ENCODE data around the gene LSAMP. TPM values are rescaled to one million over a fixed set of nuclear protein-coding genes. Genes with fewer than 3 reads are reported as not detected.

The LSAMP gene
- total and polyA plus RNA-seq, 2 experiments from 2014 or later = 4.6 to 6.0 TPM

DNA sequence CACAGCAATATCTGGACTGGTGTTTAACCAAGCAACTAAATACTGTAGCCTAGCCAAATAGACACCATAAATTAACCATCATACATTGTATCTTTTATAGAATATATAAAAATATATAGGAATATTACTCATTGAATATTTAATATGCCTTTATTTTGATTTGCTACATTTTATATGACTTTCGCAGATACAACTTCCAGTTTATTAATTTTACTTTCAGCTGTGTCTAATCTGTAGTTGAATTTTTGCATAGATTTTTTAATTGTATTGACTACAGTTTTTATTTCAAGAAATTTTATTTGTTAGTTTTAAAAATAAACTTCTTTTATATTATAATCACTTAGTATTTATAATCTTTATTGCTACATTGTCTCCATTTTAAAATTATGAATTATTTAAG lies 299.7 kb downstream of the LSAMP start:
- Histone ChIP-seq H3K27ac (no peak overlapping the region), H3K36me3 (no peaks in the 10 kb centered on the region), H3K9me3 (ENCODE audit: low read depth) (no peaks in the 10 kb centered on the region), H3K27me3 (no peaks in the 10 kb centered on the region), H3K4me1 (ENCODE audit: low read depth) (no peaks in the 10 kb centered on the region), H3K4me3 (no peak overlapping the region)
- TF ChIP-seq, protein P1, sequence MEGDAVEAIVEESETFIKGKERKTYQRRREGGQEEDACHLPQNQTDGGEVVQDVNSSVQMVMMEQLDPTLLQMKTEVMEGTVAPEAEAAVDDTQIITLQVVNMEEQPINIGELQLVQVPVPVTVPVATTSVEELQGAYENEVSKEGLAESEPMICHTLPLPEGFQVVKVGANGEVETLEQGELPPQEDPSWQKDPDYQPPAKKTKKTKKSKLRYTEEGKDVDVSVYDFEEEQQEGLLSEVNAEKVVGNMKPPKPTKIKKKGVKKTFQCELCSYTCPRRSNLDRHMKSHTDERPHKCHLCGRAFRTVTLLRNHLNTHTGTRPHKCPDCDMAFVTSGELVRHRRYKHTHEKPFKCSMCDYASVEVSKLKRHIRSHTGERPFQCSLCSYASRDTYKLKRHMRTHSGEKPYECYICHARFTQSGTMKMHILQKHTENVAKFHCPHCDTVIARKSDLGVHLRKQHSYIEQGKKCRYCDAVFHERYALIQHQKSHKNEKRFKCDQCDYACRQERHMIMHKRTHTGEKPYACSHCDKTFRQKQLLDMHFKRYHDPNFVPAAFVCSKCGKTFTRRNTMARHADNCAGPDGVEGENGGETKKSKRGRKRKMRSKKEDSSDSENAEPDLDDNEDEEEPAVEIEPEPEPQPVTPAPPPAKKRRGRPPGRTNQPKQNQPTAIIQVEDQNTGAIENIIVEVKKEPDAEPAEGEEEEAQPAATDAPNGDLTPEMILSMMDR (IDR thresholded peaks at IDR 0.05; ENCODE audit: low read depth, low read length) = no peak
- no peak for DNase-seq (ENCODE audit: low read depth in 1 of 2, low spot score in 1 of 2)

GRCh38 chr3:116141724-116142123 lies 303.6 kb downstream of the LSAMP start:
- no peaks in the 10 kb centered on the region for H3K4me1 ChIP-seq (ENCODE audit: low read depth)
- TF ChIP-seq, protein P1 (IDR thresholded peaks at IDR 0.05; ENCODE audit: low read depth, low read length) = no peak
- H3K36me3 ChIP-seq = no peaks in the 10 kb centered on the region
- H3K27ac ChIP-seq = no peak overlapping the region
- no peaks in the 10 kb centered on the region for H3K9me3 ChIP-seq (ENCODE audit: low read depth)
- no peak for DNase-seq (ENCODE audit: low read depth in 1 of 2, low spot score in 1 of 2)
- H3K4me3 ChIP-seq = no peak overlapping the region
- H3K27me3 ChIP-seq = no peaks in the 10 kb centered on the region

DNA sequence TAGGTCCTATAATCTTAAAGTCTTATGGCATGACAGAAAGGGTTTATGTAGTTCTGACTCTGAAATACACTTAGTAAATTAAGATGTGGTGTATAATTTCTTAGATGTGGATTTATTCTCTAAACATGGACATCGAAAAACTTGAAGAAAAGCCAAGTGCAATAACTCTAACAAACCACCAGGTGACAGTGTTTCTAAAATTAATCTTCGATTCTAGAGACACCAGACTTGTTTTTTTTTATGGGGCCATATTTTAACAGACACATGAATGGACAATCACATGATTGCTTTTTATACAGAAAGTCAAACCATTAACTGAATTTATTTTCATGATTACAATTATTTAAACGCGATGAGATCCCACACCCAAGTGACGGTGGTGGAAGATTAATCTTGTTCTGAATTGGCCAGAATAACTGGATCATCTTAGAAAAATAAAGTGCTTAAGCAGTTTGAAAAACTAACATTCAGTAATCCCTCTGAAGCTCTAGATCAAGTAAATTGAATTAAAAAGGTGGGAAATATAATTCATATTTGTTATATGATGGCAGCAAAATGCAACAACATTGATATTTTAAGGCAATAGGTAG lies 305.1 kb downstream of the LSAMP start:
- H3K36me3 ChIP-seq = no peaks in the 10 kb centered on the region
- no peaks in the 10 kb centered on the region for H3K9me3 ChIP-seq (ENCODE audit: low read depth)
- no peaks in the 10 kb centered on the region for H3K4me1 ChIP-seq (ENCODE audit: low read depth)
- H3K4me3 ChIP-seq = no peak overlapping the region
- no peak overlapping the region for H3K27ac ChIP-seq
- H3K27me3 ChIP-seq = no peaks in the 10 kb centered on the region
- peak; percentile 48 to 63 for DNase-seq (ENCODE audit: low read depth in 1 of 2, low spot score in 1 of 2)
- TF ChIP-seq, protein P1 (IDR thresholded peaks at IDR 0.05; ENCODE audit: low read depth, low read length) = peak; percentile 87

DNA sequence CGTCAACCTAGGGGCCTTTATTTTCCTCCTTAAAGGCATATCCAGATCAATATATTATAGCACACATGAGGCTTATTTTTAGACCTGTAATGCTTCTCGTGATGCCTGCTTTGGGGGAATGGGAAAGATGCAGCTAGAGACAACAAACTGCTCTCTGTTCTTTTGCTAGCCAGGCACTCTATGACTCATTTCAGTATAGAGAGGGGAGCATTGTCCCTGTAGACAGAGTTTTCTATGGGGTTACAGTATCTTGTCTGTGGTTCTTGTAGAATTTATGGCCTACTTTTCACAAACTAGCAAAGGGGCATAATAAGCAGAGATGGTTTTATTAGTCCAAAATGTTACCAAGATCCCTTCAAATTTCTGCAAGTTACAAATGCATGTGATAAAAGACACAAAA lies 305.6 kb downstream of the LSAMP start:
- Histone ChIP-seq H3K4me3 (no peak overlapping the region), H3K36me3 (no peaks in the 10 kb centered on the region), H3K4me1 (ENCODE audit: low read depth) (no peaks in the 10 kb centered on the region), H3K9me3 (ENCODE audit: low read depth) (no peaks in the 10 kb centered on the region), H3K27me3 (no peaks in the 10 kb centered on the region), H3K27ac (no peak overlapping the region)
- peak in 1 of 2 donors; percentile 15 for DNase-seq (ENCODE audit: low read depth in 1 of 2, low spot score in 1 of 2)
- TF ChIP-seq, protein P1 (IDR thresholded peaks at IDR 0.05; ENCODE audit: low read depth, low read length) = no peak

- Histone ChIP-seq H3K36me3 (no peaks in the 10 kb centered on the region), H3K27me3 (no peaks in the 10 kb centered on the region), H3K4me3 (no peak overlapping the region), H3K27ac (no peak overlapping the region), H3K9me3 (ENCODE audit: low read depth) (no peaks in the 10 kb centered on the region), H3K4me1 (ENCODE audit: low read depth) (peaks cover 6% of the 10 kb centered on the region)
- DNase-seq (ENCODE audit: low read depth in 1 of 2, low spot score in 1 of 2) = peak; percentile 53 to 92
- TF ChIP-seq, protein P1 (IDR thresholded peaks at IDR 0.05; ENCODE audit: low read depth, low read length) = no peak
These were observed 309.7 kb downstream of the LSAMP start for GRCh38 chr3:116135457-116136085.
